NCI-H2171 treated with DMSO at 0.1 percent for 48 hours (cell line): Measurements from ENCODE around the gene OSBPL8.

Experiments used
- DNase-seq: peaks from one replicate; lab custom pipeline; 2025; lab: John Stamatoyannopoulos, UW

The OSBPL8 gene

DNA sequence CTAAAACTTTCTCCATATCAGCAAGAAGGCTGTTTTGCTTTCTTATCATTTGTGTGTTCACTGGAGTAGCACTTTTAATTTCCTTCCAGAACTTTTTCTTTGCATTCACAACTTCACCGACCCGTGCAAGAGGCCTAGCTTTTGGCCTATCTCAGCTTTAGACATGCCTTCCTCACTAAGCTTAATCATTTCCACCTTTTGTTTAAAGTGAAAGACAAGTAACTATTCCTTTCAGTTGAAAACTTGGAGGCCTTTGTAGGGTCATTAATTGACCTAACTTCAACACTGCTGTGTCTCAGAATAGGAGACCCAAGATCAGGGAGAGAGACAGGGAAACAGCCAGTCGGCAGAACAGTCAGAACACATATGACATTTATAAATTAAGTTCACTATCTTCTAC is 250.7 kb downstream of the OSBPL8 start:
- DNase-seq: no peak

DNA sequence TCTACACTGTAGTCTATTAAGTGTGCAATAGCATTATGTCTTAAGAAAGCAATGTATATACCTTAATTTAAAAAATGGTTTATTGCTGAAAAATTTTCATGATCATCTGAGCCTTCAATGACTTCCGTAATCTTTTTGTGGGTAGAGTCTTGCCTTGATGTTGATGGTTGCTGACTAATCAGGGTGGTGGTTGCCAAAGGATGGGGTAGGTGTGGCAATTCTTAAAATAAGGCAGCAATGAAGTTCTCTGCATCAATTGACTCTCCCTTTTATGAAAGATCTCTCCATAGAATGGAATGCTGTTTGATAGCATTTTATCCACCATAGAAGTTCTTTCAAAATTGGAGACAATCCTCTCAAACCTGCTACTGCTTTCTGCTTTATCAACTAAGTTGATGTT is 252.5 kb downstream of the OSBPL8 start:
- DNase-seq: no peak

DNA sequence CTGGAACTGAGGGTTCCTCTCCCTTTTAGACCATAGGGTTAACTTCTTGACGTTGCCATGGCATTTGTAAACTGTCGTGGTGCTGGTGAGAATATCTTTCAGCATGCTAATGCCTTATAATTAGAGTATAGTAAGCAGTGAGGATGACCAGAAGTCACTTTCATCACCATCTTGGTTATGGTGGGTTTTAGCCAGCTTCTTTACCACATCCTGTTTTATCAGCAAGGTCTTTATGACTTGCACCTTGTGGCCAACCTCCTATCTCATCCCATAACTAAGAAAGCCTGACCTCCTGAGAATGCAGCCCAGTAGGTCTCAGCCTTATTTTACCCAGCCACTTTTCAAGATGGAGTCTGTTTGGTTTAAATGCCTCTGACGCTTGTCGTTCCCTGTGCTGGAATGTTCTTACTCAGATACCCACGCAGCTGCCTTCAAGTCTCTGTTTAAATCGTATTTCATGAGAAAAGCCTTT is 255.5 kb downstream of the OSBPL8 start:
- DNase-seq: no peak

DNA sequence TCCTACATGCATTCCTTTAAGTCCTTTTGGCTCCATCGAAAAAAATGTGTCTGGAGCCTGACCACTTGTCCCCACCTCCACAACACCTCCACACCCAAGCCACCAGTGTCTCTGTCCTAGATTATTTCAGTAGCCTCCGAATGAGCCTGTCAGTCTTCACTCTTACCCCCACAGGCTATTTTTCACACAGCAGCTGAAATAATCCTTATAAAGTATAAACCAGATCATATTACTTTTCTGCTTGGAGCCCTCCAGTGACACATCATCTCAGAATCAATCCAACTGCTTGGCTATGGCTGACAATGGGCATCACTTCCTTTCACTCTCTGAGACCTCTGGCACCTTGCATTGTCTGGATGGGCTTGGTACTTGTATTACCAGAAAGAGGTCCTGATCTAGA is 256.2 kb downstream of the OSBPL8 start:
- no peak for DNase-seq
